Ovary (tissue), 9 donors: ENCODE measurements around the gene SLC16A12. TPM values are rescaled to one million over a fixed set of nuclear protein-coding genes. Genes with fewer than 3 reads are reported as not detected.

Source experiments
- DNase-seq, 5 donors: peaks; one replicate each; pipeline ENCODE4 v3.0.0-alpha.2; 2019 to 2020
- H3K27ac ChIP-seq, 2 donors: fragments of 200-600 bp; one replicate each; pipeline versions ENCODE4 v1.5.1 to v1.8.0; 2019 to 2022
- H3K27me3 ChIP-seq: fragments of 200-600 bp; one replicate; pipeline ENCODE4 v1.8.0; 2022
- H3K36me3 ChIP-seq: fragments of 200-600 bp; sonication (generic); one replicate; pipeline ENCODE4 v1.5.1; 2019
- H3K4me1 ChIP-seq: one replicate; pipeline ENCODE4 v1.8.1; 2013; ENCODE audit warnings: mild to moderate bottlenecking, moderate library complexity; ENCODE audit not compliant: insufficient read depth
- H3K4me3 ChIP-seq: fragments of 200-600 bp; sonication (generic); one replicate; pipeline ENCODE4 v1.5.1; 2017
- H3K9me3 ChIP-seq, 2 donors: fragments of 200-600 bp in 1 of 2; sonication (generic) in 1 of 2; one replicate each; pipeline versions ENCODE4 v1.5.1 to v1.8.1; 2013 to 2019; ENCODE audit warnings: mild to moderate bottlenecking in 1 of 2, moderate library complexity in 1 of 2
- EP300 ChIP-seq: sonication (generic); formaldehyde crosslinking; IDR thresholded peaks from one replicate; pipeline ENCODE4 v1.6.1; 2017; ENCODE audit warnings: antibody characterized with exemption
- POLR2A ChIP-seq: fragments of 450-650 bp; IDR thresholded peaks from one replicate; pipeline ENCODE4 v1.6.1; 2017; ENCODE audit warnings: antibody characterized with exemption, mild to moderate bottlenecking, moderate library complexity
- WGBS, 3 donors: extraction: QIAGEN DNeasy Blood & Tissue Kit in 1 of 3; methylation state at CpG; one replicate each; pipeline versions ENCODE4 v1.1.5 to v1.1.7; 2013 to 2017; 5-methylcytosine and 5-hydroxymethylcytosine counted together
- intact Hi-C, 4 donors: fragments of 100-400 bp; cut with DNase I; formaldehyde crosslinking; loops; one replicate each; pipeline versions ENCODE4 v1.11.0 to v1.15.1; 2022 to 2023
- polyA plus RNA-seq, 2 donors: library from polyadenylated mRNA; stranded (reverse); fragments of 200-250 nt in 1 of 2; fragments of 350-450 nt in 1 of 2; fragmentation: Illumina TruSeq in 1 of 2; extraction: RNeasy Lipid Tissue Mini Kit (QIAGEN cat#74804) in 1 of 2; gene quantifications; one replicate each; pipeline ENCODE4 v1.2.3, GENCODE V29; 2013 to 2014
- total RNA-seq, 7 donors: library from RNA; depleted of rRNA in 2 of 7; stranded (reverse); fragments of >200 nt in 2 of 7; fragmentation: NEBNext Ultra II Directional in 3 of 7; extraction: Animal tissue kit (Norgen Biotek cat#: 25700) in 3 of 7; gene quantifications; one replicate each; pipeline versions ENCODE4 v1.1.0 to v1.2.4, GENCODE V29; 2016 to 2023
- TF ChIP-seq, protein P1 (sequence below), 3 donors: fragments of 450-650 bp in 2 of 3; fragments of 200-600 bp in 1 of 3; IDR thresholded peaks; one replicate each; pipeline versions ENCODE4 v1.5.1 to v1.8.0; 2016 to 2022; ENCODE audit warnings: antibody characterized with exemption in 3 of 3, mild to moderate bottlenecking in 1 of 3
- donor health status: DM: no; HTN: no; CAD: no; lungs with moderate emphysema.
- donor health status: DM: no; HTN: no; CAD: no.
- donor health status: Bipolar disorder and iron deficiency.
- donor health status: DM: yes; HTN: yes; CAD: no.
- donor health status: DM: no; HTN: no; CAD: no.
- donor health status: DM: yes; HTN: yes; CAD: no.

Gene SLC16A12
- total and polyA plus RNA-seq, 9 donors = 0.05 to 4.7 (median 1.1) TPM

DNA sequence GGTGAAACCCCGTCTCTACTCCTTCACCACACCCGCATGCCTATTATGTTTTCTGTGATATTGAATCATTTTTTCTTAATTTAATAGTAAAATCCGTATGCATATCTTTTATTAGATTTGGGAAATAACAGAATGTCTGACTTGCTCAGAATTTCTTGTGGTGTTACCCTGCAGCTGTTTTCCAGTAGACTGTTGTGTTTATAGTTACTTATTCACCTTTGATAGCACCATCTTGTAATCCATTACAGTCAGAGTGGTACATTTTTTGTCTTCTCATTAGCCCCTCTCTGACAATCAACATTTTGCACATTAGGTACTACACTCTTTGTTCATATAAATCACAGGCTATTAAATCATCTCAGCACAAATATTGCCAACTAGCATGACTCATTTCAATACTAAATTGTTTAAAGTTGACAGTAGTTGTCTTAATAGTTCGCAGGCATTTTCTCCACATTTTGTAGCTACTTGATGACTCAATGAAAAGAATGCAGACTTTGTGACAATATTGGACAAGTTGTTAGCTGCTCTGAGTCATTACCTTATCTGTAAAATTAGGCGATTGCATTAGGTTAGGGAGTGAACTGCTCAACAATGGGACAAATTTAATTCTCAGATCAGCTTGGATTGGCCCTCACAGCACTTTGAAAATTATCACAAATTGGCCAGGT lies 17.8 kb upstream of the SLC16A12 start:
- Histone ChIP-seq H3K4me1 (no peaks in the 10 kb centered on the region), H3K9me3 (no peaks in the 10 kb centered on the region), H3K36me3 (no peaks in the 10 kb centered on the region), H3K4me3 (no peak overlapping the region), H3K27ac (no peak overlapping the region), H3K27me3 (no peaks in the 10 kb centered on the region)
- 43 to 46% (median 46%) methylated on average over 5 of the region's 5 CpGs for WGBS, 3 donors
- intact Hi-C loops = no loop called here
- no peak for DNase-seq
- TF ChIP-seq EP300 (no peak), POLR2A (no peak)
- TF ChIP-seq, protein P1, sequence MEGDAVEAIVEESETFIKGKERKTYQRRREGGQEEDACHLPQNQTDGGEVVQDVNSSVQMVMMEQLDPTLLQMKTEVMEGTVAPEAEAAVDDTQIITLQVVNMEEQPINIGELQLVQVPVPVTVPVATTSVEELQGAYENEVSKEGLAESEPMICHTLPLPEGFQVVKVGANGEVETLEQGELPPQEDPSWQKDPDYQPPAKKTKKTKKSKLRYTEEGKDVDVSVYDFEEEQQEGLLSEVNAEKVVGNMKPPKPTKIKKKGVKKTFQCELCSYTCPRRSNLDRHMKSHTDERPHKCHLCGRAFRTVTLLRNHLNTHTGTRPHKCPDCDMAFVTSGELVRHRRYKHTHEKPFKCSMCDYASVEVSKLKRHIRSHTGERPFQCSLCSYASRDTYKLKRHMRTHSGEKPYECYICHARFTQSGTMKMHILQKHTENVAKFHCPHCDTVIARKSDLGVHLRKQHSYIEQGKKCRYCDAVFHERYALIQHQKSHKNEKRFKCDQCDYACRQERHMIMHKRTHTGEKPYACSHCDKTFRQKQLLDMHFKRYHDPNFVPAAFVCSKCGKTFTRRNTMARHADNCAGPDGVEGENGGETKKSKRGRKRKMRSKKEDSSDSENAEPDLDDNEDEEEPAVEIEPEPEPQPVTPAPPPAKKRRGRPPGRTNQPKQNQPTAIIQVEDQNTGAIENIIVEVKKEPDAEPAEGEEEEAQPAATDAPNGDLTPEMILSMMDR (IDR thresholded peaks at IDR 0.05) = no peak

DNA sequence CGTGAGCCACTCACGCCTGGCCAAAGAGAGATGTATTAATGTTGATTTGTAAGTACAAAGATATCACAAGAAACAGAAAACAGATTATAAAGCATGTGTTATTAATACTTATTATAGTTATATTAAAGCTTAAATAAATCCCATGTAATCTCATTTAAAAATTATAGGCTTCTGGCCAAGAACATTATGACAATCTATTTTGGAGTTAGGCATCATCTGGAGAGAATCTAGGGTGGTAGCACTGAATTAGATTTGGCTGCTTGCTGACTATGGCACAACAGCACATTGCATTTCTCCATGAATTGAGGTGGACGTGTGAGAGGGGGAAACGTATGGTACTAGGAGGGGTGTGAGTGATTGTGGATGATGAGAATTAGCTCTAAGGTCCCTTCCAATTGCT lies 16.8 kb upstream of the SLC16A12 start:
- no peaks in the 10 kb centered on the region for H3K9me3 ChIP-seq
- no peak overlapping the region for H3K4me3 ChIP-seq
- intact Hi-C loops = no loop called here
- TF ChIP-seq, protein P1 (IDR thresholded peaks at IDR 0.05) = no peak
- TF ChIP-seq EP300 = no peak
- no peak for TF ChIP-seq POLR2A
- H3K27ac ChIP-seq = no peak overlapping the region
- no peaks in the 10 kb centered on the region for H3K4me1 ChIP-seq
- DNase-seq = no peak
- no peaks in the 10 kb centered on the region for H3K36me3 ChIP-seq
- 82 to 89% (median 85%) methylated on average over 4 of the region's 4 CpGs for WGBS, 3 donors
- no peaks in the 10 kb centered on the region for H3K27me3 ChIP-seq

DNA sequence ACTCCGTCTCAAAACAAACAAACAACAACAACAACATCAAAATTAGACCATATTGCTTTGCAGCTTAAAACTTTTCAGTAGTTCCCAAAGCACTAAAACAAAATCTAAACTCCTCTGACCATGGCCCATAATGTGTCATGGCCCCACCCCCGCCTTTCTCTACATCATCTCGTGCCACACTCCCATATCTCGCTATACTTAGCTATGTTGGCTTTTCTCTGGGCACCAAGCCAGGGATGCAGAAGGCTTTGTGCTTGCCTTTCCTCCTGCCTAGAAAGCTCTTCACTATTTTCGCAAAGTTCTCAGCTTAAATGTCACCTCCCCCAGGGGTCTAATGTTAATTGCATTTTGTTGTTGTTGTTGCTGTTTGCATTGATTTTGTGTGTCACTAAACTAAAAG lies 15.1 kb upstream of the SLC16A12 start:
- no peaks in the 10 kb centered on the region for H3K9me3 ChIP-seq
- no peaks in the 10 kb centered on the region for H3K27me3 ChIP-seq
- WGBS, 3 donors = 48 to 63% (median 56%) methylated on average over 5 of the region's 5 CpGs
- intact Hi-C loops = no loop called here
- H3K27ac ChIP-seq = no peak overlapping the region
- no peak overlapping the region for H3K4me3 ChIP-seq
- TF ChIP-seq, protein P1 (IDR thresholded peaks at IDR 0.05) = no peak
- TF ChIP-seq POLR2A (no peak), EP300 (no peak)
- no peaks in the 10 kb centered on the region for H3K36me3 ChIP-seq
- no peaks in the 10 kb centered on the region for H3K4me1 ChIP-seq
- no peak for DNase-seq

DNA sequence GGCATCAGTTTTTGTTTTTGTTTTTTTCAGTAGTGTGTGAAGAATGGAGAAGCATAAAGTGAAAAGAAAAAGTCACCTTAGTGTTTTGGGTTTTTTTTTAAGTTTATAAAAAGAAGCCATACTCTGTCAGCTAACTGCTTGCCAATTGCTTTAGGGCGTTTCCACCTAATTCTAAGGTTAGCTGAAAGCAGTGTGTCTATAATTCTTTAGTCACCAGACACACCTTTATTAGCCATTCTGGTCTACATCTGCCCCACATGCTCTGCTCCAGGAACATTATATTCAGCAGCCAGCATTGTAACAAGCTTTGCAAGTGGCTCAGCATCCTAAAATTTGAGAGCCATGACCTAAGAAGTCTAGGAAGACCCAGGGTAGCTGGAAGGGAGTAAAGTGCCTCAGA lies 14.1 kb upstream of the SLC16A12 start:
- Histone ChIP-seq H3K4me1 (no peaks in the 10 kb centered on the region), H3K9me3 (no peaks in the 10 kb centered on the region), H3K27me3 (no peaks in the 10 kb centered on the region), H3K27ac (no peak overlapping the region), H3K4me3 (no peak overlapping the region), H3K36me3 (no peaks in the 10 kb centered on the region)
- TF ChIP-seq EP300 (no peak), POLR2A (no peak)
- TF ChIP-seq, protein P1 (IDR thresholded peaks at IDR 0.05) = no peak
- no peak for DNase-seq
- 76 to 80% (median 80%) methylated on average over 1 of the region's 1 CpG for WGBS, 3 donors
- intact Hi-C loops = no loop called here
